ENCODE results near the gene TMTC4.

DNA sequence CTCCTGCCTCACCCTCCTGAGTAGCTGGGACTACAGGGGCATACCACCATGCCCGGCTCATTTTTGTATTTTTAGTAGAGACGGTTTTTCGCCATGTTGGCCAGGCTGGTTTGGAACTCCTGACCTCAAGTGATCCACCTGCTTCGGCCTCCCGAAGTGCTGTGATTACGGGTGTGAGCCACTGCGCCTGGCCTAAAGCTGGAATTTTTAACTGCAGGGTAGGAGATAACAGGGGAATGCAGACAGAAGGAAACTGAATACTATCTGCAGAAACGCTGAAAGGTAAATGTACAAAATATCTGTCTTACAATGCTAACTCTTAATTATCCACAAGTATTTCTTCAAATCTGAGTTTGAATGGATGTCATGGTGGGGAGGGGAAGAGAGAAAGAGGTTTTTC, 13.8 kb downstream of the TMTC4 start:
- TF ChIP-seq, protein P1, sequence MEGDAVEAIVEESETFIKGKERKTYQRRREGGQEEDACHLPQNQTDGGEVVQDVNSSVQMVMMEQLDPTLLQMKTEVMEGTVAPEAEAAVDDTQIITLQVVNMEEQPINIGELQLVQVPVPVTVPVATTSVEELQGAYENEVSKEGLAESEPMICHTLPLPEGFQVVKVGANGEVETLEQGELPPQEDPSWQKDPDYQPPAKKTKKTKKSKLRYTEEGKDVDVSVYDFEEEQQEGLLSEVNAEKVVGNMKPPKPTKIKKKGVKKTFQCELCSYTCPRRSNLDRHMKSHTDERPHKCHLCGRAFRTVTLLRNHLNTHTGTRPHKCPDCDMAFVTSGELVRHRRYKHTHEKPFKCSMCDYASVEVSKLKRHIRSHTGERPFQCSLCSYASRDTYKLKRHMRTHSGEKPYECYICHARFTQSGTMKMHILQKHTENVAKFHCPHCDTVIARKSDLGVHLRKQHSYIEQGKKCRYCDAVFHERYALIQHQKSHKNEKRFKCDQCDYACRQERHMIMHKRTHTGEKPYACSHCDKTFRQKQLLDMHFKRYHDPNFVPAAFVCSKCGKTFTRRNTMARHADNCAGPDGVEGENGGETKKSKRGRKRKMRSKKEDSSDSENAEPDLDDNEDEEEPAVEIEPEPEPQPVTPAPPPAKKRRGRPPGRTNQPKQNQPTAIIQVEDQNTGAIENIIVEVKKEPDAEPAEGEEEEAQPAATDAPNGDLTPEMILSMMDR (IDR thresholded peaks at IDR 0.05), result no peak
- TF ChIP-seq POLR2A (IDR thresholded peaks at IDR 0.05), result no peak
- TF ChIP-seq POLR2AphosphoS5 (IDR thresholded peaks at IDR 0.05), result no peak
